GM12874 (cell line): ENCODE data around the gene PDCD4.

ENCODE experiments used
- TF ChIP-seq, protein P1 (sequence below): IDR thresholded peaks from 2 replicates; pipeline ENCODE4 v1.5.1; 2011; ENCODE audit warnings: low read depth, mild to moderate bottlenecking, control low read depth, low read length, moderate library complexity; ENCODE audit not compliant: insufficient read depth

The PDCD4 gene

DNA sequence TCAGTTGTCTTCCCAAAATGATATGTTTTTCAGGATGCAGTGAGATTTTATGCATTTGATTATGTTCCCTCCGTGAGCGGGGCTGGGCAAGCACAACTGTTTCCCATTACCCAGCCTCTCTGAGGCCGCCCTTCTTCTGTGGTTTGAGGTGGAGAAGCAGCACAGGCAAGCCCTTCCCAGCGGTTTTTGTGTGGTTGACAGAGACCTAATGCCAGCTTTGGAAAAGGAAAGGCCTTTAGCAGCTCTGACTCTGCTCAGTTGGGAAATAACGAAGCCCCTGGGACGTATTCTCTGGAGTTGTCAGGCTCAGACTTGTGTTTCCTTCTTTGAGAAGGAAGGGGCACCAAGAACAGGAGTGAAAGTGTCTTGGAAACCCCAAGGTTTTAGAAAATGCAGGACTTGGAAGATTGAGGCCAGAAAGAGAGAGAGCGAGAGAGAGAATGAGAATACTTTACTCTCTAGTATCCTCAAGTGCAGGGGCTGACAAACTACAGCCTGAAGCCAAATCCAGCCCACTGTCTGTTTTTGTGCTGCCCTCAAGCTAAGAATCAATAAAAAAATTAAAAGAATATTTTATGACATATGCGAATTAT is 20.6 kb upstream of the PDCD4 start:
- TF ChIP-seq, protein P1, sequence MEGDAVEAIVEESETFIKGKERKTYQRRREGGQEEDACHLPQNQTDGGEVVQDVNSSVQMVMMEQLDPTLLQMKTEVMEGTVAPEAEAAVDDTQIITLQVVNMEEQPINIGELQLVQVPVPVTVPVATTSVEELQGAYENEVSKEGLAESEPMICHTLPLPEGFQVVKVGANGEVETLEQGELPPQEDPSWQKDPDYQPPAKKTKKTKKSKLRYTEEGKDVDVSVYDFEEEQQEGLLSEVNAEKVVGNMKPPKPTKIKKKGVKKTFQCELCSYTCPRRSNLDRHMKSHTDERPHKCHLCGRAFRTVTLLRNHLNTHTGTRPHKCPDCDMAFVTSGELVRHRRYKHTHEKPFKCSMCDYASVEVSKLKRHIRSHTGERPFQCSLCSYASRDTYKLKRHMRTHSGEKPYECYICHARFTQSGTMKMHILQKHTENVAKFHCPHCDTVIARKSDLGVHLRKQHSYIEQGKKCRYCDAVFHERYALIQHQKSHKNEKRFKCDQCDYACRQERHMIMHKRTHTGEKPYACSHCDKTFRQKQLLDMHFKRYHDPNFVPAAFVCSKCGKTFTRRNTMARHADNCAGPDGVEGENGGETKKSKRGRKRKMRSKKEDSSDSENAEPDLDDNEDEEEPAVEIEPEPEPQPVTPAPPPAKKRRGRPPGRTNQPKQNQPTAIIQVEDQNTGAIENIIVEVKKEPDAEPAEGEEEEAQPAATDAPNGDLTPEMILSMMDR, result no peak

DNA sequence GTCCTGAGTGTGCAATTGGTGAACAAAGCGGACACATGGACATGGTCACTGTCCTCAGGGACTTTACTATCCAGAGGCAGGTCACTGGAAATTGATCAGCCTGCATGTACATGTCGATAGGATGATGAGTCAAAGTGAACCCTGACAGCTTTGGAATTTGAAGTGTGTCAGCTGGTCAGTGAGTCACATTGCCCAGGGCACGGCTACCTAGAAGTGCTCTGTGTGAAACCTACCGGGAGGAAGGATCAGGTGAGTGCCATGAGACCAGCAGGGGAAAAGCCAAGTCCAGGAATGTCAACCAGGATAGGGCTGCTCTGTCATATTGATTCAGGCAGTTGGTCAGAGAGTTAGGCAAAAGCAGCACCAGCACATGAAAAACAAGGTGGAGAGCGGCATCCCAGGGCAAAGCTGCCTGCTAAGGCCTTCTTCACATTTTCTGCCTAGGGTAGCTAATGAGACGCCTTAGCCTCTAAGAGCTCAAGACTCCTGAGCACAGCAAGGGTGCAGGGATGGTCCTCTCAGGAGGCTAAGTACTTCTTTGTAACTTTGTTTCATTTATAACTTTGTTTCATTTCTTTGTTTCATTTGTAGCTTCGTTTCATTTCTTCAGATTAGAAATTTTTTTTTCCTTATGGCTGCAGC is 19.4 kb upstream of the PDCD4 start:
- TF ChIP-seq, protein P1, result no peak

DNA sequence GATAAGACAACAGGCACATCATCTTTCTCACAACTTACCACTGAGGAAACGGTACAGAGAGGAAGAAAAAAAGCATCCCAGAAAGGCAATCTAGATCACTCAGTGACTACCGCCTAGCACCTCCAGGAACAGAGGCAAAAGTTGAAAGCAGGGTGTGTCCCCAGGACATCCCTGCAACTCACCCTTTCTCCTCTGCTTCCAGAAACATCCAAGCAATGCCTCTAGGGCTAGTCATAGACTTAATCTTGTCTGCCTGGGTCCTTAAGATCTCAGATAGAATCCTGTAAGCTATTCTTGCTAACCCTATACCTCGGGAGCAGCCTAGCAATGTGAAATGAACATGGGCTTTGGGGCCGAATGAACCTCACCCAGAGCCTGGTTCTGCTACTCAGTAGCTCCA is 18.8 kb upstream of the PDCD4 start:
- TF ChIP-seq, protein P1, result no peak

DNA sequence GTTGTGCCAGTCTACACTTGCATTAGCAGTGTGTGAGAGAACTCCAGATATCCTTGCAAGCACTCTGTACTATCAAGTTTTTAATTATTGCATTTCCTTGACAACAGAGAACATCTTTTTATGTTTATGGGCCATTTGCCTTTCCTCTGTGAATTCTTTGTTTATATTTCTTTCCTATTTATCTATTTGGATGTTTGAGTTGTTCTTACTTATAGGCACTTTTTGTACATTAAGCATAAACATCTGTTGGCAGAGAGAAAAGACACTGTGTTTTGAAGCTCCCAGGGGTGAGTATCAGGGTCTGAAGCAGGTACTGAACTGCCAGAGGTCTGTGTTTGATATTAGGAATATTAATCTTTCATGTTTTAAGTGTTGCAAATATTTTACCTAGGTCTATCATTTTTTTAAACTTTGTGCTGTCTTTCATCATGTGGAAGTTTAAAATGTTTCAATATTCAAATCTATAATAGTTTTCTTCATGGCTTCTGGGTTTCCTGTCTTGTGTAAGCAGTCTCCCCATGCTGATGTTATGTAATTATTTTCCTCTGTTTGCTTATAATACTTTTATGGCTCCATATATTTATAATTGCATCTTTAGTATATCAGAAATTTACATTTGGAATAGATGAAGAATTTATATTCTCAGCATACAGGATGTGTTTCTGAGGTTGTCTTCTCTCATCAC is 17.7 kb upstream of the PDCD4 start:
- TF ChIP-seq, protein P1, result no peak

DNA sequence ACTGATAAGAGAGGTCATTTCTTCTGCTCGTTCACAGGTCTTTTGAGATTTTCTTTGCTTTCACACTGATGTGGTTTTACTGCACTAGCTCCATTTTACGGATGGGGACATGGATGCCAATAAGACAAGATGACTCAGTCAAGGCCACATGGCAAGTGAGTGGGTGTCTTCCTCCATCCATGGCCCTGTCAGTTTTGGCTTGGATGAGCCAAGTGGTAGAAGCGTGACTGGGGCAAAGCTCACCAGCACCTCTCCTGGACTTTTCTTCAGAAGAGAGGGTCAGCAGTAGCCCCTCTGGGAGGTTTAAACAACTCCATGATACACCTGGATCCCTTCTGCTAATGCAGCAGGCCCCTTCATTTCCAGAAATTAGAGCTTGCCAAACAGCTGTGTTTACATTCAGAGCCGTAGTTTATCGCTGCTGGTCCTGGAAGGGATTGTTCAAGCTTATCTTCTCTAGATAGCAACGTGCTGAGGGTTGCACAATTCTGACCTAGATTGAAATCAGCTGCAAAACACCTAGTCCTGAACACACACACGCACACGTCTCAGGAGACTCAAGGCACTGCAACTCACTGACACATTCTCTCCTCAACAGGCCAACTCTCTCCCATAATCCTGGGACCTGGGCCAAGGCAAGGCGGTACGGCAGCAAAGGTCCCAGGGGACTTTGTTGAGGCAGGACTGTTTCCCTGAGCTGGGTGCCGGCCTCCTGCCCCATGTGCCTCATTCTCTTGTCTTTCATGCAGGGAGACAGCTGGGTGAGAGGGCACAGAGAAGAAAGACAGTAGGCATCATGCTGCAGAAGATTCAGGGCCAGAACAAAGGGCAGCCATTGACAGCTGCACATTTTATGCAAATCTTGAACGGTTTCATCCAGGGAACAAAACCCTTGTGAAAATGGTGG is 14.2 kb upstream of the PDCD4 start:
- TF ChIP-seq, protein P1, result no peak

DNA sequence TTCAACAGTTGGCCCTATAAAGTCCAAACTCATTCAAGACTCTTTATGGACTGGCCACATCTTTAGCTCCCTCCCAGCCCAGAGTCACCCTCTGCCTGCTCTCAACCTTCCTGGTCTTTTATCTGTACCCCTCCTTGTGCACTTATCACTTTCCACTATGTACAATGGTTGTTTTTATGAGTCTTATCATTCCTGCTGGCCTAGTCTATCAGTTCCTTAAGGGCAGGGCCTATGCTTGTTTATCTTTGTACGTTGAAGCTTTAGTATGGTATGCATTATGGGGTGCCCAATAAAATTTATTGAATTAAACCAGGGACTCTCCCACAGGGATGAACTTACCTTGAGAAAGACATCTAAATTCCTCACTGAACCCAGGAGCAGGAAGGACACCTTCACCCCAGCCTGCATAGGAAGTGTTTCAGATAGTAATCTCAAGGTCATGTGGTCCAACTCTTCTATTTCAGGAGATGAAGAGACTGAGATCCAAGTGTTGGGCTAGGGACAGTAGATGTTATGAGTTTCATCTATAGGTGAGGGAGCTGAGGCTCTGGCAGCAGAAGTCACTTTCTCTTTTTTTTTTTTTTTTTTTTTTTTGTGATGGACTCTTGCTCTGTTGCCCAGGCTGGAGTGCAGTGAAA is 13.3 kb upstream of the PDCD4 start:
- TF ChIP-seq, protein P1, result no peak
